SW 1271 (cell line): Measurements from ENCODE around the gene MGAT1.
"Not testable (repeated sequence)": the region's sequence is repeated elsewhere in the genome, so short reads cannot be mapped to it uniquely, and the experiment has no call there.

ENCODE experiments used
- DNase-seq, 2 experiments: peaks; one replicate each; lab custom pipeline; 2025; lab: John Stamatoyannopoulos, UW

MGAT1 gene

GRCh38 chr5:180802325-180803180, at the start of gene MGAT1:
TSS of gene MGAT1 (minus strand) at chr5:180802806. CDS start at chr5:180792971, 9,835 bp downstream.
- peak; percentile 49 to 85 for DNase-seq

- no peak for DNase-seq
Observed at GRCh38 chr5:180850434-180851078, 48.0 kb upstream of the MGAT1 start.

- DNase-seq = no peak
Observed at GRCh38 chr5:180849827-180850226, 47.2 kb upstream of the MGAT1 start.

DNA sequence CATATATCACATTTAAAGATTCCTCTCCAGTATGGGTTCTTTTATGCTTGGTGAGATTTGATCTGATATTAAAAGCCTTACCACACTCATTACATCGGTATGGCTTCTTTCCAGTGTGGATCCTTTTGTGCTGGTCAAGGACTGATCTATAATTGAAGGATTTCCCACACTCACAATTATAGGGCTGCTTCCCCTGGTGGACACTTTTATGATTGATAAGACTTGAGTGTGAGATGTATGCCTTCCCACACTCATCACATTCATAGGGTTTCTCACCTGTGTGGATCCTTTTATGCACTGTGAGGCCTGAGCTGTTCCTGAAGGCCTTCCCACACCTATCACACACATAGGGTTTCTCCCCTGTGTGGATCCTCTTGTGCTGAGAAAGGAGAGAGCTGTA, 46.3 kb upstream of the MGAT1 start:
- no peak for DNase-seq

- DNase-seq = no peak
Observed at GRCh38 chr5:180848265-180848664, 45.7 kb upstream of the MGAT1 start.

DNA sequence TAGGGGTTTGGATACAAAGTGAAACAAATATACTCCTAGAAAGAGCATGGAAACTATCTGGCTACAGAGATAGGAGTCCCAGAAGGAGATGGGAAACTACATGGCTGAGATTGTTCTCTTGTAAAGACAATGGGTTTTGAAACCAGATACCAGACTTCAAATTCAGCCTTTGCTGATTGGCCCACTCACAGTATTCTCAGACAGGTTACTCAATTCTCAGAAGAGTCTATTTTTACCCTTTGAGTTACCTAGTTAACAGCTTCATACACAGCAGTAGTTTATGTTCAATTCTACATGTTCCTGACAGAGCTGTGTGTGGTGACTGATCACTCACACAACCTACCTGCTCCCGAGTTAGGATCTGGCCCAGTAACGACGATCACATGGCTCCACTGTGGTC, 44.4 kb upstream of the MGAT1 start:
- DNase-seq = no peak

DNA sequence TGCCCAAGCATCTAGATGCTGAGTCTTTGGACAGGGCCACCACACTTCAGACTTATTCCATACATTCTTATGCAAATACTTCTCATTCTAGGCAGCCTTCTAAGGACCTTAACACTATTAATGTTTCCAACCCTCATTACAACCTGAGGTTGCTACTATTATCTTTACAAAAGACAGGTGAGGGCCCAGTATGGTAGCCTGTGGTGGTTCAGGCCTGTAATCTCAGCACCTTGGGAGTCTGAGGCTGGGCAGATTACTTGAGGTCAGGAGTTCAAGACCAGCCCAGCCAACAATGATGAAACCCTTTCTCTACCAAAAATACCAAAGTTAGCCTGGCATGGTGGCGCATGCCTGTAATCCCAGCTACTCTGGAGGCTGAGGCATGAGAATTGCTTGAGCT, 42.3 kb upstream of the MGAT1 start:
- no peak for DNase-seq

GRCh38 chr5:180844432-180844831, 41.8 kb upstream of the MGAT1 start:
- no peak for DNase-seq

DNA sequence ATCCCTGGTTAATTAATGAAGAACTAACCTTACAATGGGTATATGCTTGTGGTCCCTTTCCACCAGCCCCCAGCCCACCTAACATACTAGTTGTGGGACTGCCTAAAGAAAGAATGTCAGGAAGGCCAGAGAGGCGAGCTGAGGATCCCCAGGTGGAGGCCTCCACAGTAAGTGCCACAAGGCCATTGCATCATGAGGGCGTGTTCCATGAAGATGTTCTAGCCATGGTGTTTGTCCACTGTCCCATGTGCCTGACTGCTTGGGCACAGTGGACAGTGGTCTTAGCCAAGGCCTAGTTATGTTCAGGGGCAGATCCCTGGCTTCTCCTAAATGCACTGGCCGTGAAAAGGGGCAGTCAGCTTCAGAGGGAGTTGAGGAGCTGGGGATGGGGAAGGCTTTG, 37.3 kb upstream of the MGAT1 start:
- DNase-seq = no peak

DNA sequence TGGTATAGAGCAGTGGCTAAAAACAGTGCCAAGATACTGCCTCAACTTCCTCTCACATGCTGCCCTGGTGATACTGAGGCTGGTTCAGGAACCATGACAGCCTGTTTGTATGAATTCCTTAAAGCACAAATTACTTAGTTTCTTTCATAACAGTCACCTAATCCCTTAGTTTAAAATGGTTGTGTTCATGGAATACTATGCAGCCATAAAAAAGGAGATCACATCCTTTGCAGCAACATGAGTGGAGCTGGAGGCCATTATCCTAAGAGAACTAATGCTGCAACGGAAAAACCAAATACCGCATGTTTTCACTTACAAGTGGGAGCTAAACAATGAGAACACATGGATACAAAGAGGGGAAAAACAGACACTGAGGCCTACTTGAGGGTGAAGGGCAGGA, 36.6 kb upstream of the MGAT1 start:
- DNase-seq = no peak

GRCh38 chr5:180837478-180837877, 34.9 kb upstream of the MGAT1 start:
- DNase-seq = no peak

- DNase-seq = no peak
Observed at GRCh38 chr5:180832638-180833068, 30.0 kb upstream of the MGAT1 start.

DNA sequence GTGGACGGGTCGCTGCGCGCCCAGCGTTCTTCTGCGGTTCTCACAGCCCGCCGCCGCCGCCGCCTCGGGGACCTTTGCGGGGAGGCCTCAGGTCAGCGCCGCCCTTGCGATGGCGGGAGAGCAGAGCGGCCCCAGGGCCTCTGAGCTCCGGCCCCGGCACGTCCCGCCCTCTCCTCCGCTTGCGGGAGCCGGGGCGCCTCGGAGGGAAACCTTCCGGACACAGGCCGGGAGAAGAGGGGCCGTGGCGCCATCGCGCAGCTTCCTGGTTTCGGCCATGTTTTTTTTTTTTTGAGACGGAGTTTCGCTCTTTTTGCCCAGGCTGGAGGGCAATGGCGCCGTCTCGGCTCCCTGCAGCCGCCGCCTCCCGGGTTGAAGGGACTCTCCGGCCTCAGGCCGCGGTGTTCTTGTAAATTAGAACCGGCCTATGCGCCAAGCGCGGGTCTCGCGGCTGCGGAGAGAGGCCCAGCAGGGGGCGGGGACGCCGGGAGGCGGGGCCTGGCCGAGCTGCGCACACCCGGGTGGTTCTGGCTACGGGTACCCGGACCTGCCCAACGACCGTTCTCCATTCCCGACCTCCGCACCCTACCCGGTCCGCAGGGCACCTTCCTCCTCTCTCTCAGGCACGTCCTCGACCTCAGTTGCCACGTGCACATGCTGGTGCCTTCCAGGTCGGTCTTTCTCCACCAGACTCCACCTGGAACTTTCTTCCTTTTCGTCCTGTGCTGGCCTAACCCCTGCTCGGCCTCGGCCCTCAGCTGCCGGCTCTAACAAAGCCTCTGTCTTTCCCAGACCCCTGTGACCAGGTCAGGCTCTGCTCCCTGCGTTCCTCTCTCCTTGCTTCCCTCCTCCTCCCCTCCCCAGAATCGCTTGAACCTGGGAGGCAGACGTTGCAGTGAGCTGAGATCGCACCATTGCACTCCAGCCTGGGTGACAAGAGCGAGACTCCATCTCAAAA, 28.8 kb upstream of the MGAT1 start:
- peak; percentile 49 to 78 for DNase-seq

- DNase-seq = peak in 1 of 2 experiments; percentile 63
Observed at GRCh38 chr5:180830253-180831138, 27.9 kb upstream of the MGAT1 start.

GRCh38 chr5:180829726-180830125, 27.1 kb upstream of the MGAT1 start:
- DNase-seq = no peak

GRCh38 chr5:180828756-180829531, 26.3 kb upstream of the MGAT1 start:
- not testable (repeated sequence) for DNase-seq

DNA sequence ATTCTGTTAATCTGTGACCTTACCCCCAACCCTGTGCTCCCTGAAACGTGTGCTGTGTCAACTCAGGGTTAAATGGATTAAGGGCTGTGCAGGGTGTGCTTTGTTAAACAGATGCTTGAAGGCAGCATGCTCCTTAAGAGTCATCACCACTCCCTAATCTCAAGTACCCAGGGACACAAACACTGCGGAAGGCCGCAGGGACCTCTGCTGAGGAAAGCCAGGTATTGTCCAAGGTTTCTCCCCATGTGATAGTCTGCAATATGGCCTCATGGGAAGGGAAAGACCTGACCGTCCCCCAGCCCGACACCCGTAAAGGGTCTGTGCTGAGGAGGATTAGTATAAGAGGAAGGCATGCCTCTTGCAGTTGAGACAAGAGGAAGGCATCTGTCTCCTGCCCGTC, 24.8 kb upstream of the MGAT1 start:
- not testable (repeated sequence) for DNase-seq

DNA sequence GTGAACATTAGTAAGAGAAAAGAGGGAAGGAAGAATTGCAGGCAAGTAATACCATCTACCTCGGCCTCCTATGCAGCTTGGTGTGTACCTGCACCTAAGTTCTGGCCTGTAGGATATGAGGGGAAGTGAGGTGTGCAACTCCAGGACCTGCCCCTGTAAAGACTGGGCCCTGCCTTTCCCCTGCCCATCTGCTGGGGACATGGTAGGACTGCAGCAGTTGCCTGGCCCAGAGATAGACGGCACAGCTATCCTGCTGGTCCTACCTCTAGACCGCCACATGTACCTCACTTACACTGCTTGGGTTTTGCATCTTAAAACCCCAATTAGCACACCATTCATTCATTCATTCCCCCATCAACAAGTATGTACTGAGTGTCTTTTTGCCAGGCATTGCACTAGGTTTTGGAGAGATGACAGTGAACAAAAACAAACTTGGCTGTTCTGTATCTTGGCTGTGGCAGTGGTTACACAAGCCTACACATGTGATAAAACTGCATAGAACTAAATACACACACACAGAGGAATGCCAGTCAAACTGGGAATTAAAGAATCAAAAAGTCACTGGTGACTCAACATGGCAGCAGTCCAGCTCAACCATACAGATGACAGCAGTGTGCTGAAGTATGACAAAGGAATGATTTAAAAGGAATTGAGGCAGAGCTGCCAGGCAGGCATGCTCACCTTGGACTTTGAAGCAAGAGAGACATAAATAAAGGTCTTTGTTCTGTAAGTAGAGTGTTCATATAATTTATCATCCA, 23.3 kb upstream of the MGAT1 start:
- DNase-seq = peak in 1 of 2 experiments; percentile 19

DNA sequence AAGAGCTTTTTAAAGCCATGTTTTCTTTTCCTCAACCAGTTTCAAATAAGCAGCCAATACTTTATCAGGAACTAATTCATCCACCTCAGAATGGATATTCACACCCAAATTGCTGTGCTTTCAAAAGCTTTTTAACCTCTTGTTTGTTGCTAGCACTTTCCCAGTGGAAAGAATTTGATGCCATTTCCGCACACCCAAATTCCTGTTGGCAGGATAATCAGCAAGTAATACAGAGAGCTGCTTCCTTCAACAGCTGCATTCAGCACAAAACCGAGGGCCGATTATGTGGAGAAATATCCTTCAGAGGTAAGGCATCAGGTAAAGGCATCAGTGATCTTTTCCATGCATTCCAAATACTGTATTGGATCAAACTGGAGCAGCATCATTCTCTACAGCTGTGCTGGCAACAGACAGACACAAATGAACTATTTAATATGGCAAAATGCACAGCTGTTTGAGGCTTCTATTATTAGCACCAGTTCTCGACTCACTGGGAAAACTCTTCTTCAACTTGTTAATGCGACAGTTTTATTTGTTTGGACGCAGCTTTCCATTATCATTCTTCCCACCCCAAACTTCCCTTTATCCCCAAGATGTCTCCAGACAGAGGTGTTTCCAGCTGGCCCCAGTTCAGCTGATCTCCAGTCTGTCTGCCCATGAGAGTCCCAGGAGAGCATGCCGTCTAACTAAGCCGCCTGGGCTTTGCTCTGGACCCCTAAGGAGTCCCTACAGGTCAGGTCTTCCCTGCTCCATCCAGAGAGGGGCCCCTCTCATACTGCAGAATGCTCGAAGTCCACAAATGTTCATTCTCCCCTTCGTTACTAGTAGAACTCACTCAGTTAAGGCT, 22.2 kb upstream of the MGAT1 start:
- DNase-seq = no peak
